Natural killer cell treated with Interleukin-12 subunit alpha and Interleukin-12 subunit beta and Interleukin-15 and Interleukin-18, amount 100 ng/mL, for 72 hours (primary cell): ENCODE data around the gene SPARC. TPM values are rescaled to one million over a fixed set of nuclear protein-coding genes. Genes with fewer than 3 reads are reported as not detected.
"Not testable (repeated sequence)": the region's sequence is repeated elsewhere in the genome, so short reads cannot be mapped to it uniquely, and the experiment has no call there.

Experiments
- ATAC-seq, 2 donors: fragments of 150-1000 bp; cut with Tn5 transposase in 1 of 2; sonication (Bioruptor Pico), chemical (Tn5 transposase) in 1 of 2; 2 replicates each; pipeline ENCODE4 v1.10.0; 2021
- DNase-seq: peaks from one replicate; pipeline ENCODE4 v3.0.0; 2022; ENCODE audit warnings: low spot score
- H3K27ac Mint-ChIP-seq, 2 donors: 1 replicate in 1 of 2; 2 replicates in 1 of 2; pipeline ENCODE4 v1.8.0; 2022; ENCODE audit warnings: mixed read lengths in 2 of 2, mild to moderate bottlenecking in 1 of 2, moderate library complexity in 1 of 2
- H3K27me3 Mint-ChIP-seq, 2 donors: 1 replicate in 1 of 2; 2 replicates in 1 of 2; pipeline ENCODE4 v1.8.0; 2022; ENCODE audit warnings: mixed read lengths in 2 of 2
- H3K36me3 Mint-ChIP-seq: one replicate; pipeline ENCODE4 v1.8.0; 2022; ENCODE audit warnings: mixed read lengths
- H3K4me1 Mint-ChIP-seq, 2 donors: 1 replicate in 1 of 2; 2 replicates in 1 of 2; pipeline ENCODE4 v1.8.0; 2022; ENCODE audit warnings: low read depth in 2 of 2, mixed read lengths in 2 of 2, mild to moderate bottlenecking in 1 of 2
- H3K4me3 Mint-ChIP-seq: one replicate; pipeline ENCODE4 v1.8.0; 2022; ENCODE audit warnings: mixed read lengths
- H3K9me3 Mint-ChIP-seq: 2 replicates; pipeline ENCODE4 v1.8.0; 2022; ENCODE audit warnings: mixed read lengths
- total RNA-seq, 2 donors: library from RNA; stranded (reverse); gene quantifications; one replicate each; pipeline ENCODE4 v1.2.3, GENCODE V29; 2022

The SPARC gene
- total RNA-seq, 2 donors from 2014 or later = not detected

- H3K27me3 Mint-ChIP-seq = peaks cover 6 to 19% of the 10 kb centered on the region in 2 donors
- ATAC-seq, H3K9me3 Mint-ChIP-seq, H3K36me3 Mint-ChIP-seq, H3K27ac Mint-ChIP-seq, H3K4me3 Mint-ChIP-seq, H3K4me1 Mint-ChIP-seq, DNase-seq: not testable (repeated sequence)
Measured at GRCh38 chr5:151680156-151680505, 6.6 kb downstream of the SPARC start.

GRCh38 chr5:151679421-151680155 lies 7.1 kb downstream of the SPARC start:
- Mint-ChIP-seq H3K27me3 (peaks cover 5 to 17% of the 10 kb centered on the region in 2 donors), H3K36me3 (no peaks in the 10 kb centered on the region), H3K27ac (no peak overlapping the region), H3K9me3 (no peaks in the 10 kb centered on the region), H3K4me3 (no peak overlapping the region), H3K4me1 (peaks cover 3 to 5% of the 10 kb centered on the region in 2 donors)
- ATAC-seq (no peak), DNase-seq (no peak)

- no peaks in the 10 kb centered on the region for H3K9me3 Mint-ChIP-seq
- ATAC-seq (peak in 1 of 2 donors; percentile 32), DNase-seq (no peak)
- peaks cover 3 to 5% of the 10 kb centered on the region in 2 donors for H3K4me1 Mint-ChIP-seq
- no peak overlapping the region for H3K27ac Mint-ChIP-seq
- no peak overlapping the region for H3K4me3 Mint-ChIP-seq
- H3K27me3 Mint-ChIP-seq = peaks cover 5 to 12% of the 10 kb centered on the region in 2 donors
- no peaks in the 10 kb centered on the region for H3K36me3 Mint-ChIP-seq
Measured at GRCh38 chr5:151678713-151679112, 8.0 kb downstream of the SPARC start.

- DNase-seq (no peak), ATAC-seq (no peak)
- peaks cover 5 to 9% of the 10 kb centered on the region in 2 donors for H3K27me3 Mint-ChIP-seq
- no peak overlapping the region for H3K4me3 Mint-ChIP-seq
- no peak overlapping the region for H3K27ac Mint-ChIP-seq
- no peaks in the 10 kb centered on the region for H3K36me3 Mint-ChIP-seq
- no peaks in the 10 kb centered on the region for H3K9me3 Mint-ChIP-seq
- peaks cover 3 to 5% of the 10 kb centered on the region in 2 donors for H3K4me1 Mint-ChIP-seq
Measured at GRCh38 chr5:151677776-151678545, 8.8 kb downstream of the SPARC start.

- ATAC-seq = no peak
- Mint-ChIP-seq H3K27ac (no peak overlapping the region), H3K4me1 (peaks cover 3 to 5% of the 10 kb centered on the region in 2 donors), H3K36me3 (no peaks in the 10 kb centered on the region), H3K9me3 (no peaks in the 10 kb centered on the region), H3K27me3 (peaks cover 5 to 9% of the 10 kb centered on the region in 2 donors), H3K4me3 (no peak overlapping the region)
- DNase-seq = no peak
Measured at GRCh38 chr5:151676719-151677118, 10.0 kb downstream of the SPARC start.

GRCh38 chr5:151676314-151676712 lies 10.4 kb downstream of the SPARC start:
- Mint-ChIP-seq H3K4me1 (peaks cover 3 to 5% of the 10 kb centered on the region in 2 donors), H3K4me3 (no peak overlapping the region), H3K27ac (no peak overlapping the region), H3K27me3 (peaks cover 5 to 9% of the 10 kb centered on the region in 2 donors), H3K36me3 (no peaks in the 10 kb centered on the region), H3K9me3 (no peaks in the 10 kb centered on the region)
- DNase-seq (no peak), ATAC-seq (no peak)

- Mint-ChIP-seq H3K27ac (no peak overlapping the region), H3K4me3 (no peak overlapping the region), H3K4me1 (peaks cover 3 to 5% of the 10 kb centered on the region in 2 donors), H3K27me3 (peaks cover 5 to 9% of the 10 kb centered on the region in 2 donors), H3K36me3 (no peaks in the 10 kb centered on the region), H3K9me3 (no peaks in the 10 kb centered on the region)
- ATAC-seq (no peak), DNase-seq (no peak)
Measured at GRCh38 chr5:151675611-151676313, 11.0 kb downstream of the SPARC start.

- Mint-ChIP-seq H3K27me3 (peaks cover 5 to 9% of the 10 kb centered on the region in 2 donors), H3K27ac (no peak overlapping the region), H3K36me3 (no peaks in the 10 kb centered on the region), H3K4me3 (no peak overlapping the region), H3K9me3 (no peaks in the 10 kb centered on the region), H3K4me1 (peaks cover 3 to 5% of the 10 kb centered on the region in 2 donors)
- no peak for ATAC-seq
- no peak for DNase-seq
Measured at GRCh38 chr5:151674626-151675610, 11.8 kb downstream of the SPARC start.

GRCh38 chr5:151673421-151673820 lies 13.3 kb downstream of the SPARC start:
- ATAC-seq (no peak), DNase-seq (no peak)
- Mint-ChIP-seq H3K36me3 (no peaks in the 10 kb centered on the region), H3K9me3 (no peaks in the 10 kb centered on the region), H3K27me3 (peaks cover 5 to 9% of the 10 kb centered on the region in 2 donors), H3K4me3 (no peak overlapping the region), H3K4me1 (peaks cover 3 to 5% of the 10 kb centered on the region in 2 donors), H3K27ac (no peak overlapping the region)

- Mint-ChIP-seq H3K27me3 (peaks cover 5 to 7% of the 10 kb centered on the region in 2 donors), H3K27ac (no peak overlapping the region), H3K4me3 (no peak overlapping the region), H3K4me1 (peaks cover 3 to 5% of the 10 kb centered on the region in 2 donors), H3K9me3 (no peaks in the 10 kb centered on the region), H3K36me3 (no peaks in the 10 kb centered on the region)
- ATAC-seq (no peak), DNase-seq (no peak)
Measured at GRCh38 chr5:151672516-151672915, 14.2 kb downstream of the SPARC start.

GRCh38 chr5:151671950-151672349 lies 14.8 kb downstream of the SPARC start:
- no peak for ATAC-seq
- Mint-ChIP-seq H3K4me3 (no peak overlapping the region), H3K9me3 (no peaks in the 10 kb centered on the region), H3K4me1 (peaks cover 3 to 5% of the 10 kb centered on the region in 2 donors), H3K27ac (no peak overlapping the region), H3K36me3 (no peaks in the 10 kb centered on the region), H3K27me3 (peaks cover 1 to 5% of the 10 kb centered on the region in 2 donors)
- DNase-seq = no peak

GRCh38 chr5:151670953-151671636 lies 15.6 kb downstream of the SPARC start:
- H3K27me3 Mint-ChIP-seq = peaks cover 0 to 3% of the 10 kb centered on the region in 2 donors
- no peak overlapping the region for H3K27ac Mint-ChIP-seq
- H3K9me3 Mint-ChIP-seq = no peaks in the 10 kb centered on the region
- no peaks in the 10 kb centered on the region for H3K36me3 Mint-ChIP-seq
- ATAC-seq = peak in 1 of 2 donors; percentile 2
- DNase-seq = no peak
- no peak overlapping the region for H3K4me3 Mint-ChIP-seq
- H3K4me1 Mint-ChIP-seq = peaks cover 3 to 5% of the 10 kb centered on the region in 2 donors
